ENCODE data around the gene GPX3. TPM values are rescaled to one million over a fixed set of nuclear protein-coding genes. Genes with fewer than 3 reads are reported as not detected.

The GPX3 gene
- total and polyA plus RNA-seq, 2 of the 13 experiments (the other 11 are each of a cell fraction or from before 2014, with no cell fraction given), result 33.8 to 1,892 TPM

- TF ChIP-seq ZNF574 (CRISPR knock-in tag; IDR thresholded peaks at IDR 0.05) (no peak), CREM (IDR thresholded peaks at IDR 0.05) (0 out of 2 replicates have a peak, but pooled peaks have one; percentile 16), CREM (CRISPR knock-in tag; IDR thresholded peaks at IDR 0.05) (no peak), HBP1 (CRISPR knock-in tag; IDR thresholded peaks at IDR 0.05; ENCODE audit: low read depth) (no peak), ZNF230 (CRISPR knock-in tag; IDR thresholded peaks at IDR 0.05) (0 out of 2 replicates have a peak, but pooled peaks have one; percentile 51), EHMT2 (IDR thresholded peaks at IDR 0.05; ENCODE audit: borderline replicate concordance, low read depth, low read length) (no peak), SNAPC4 (CRISPR knock-in tag; IDR thresholded peaks at IDR 0.05) (no peak), ZFP90 (CRISPR knock-in tag; IDR thresholded peaks at IDR 0.05; ENCODE audit: borderline replicate concordance) (no peak), LCORL (IDR thresholded peaks at IDR 0.05) (no peak), LCORL (CRISPR knock-in tag; IDR thresholded peaks at IDR 0.05) (no peak), TOE1 (CRISPR knock-in tag; IDR thresholded peaks at IDR 0.05) (no peak), ZNF746 (CRISPR knock-in tag; IDR thresholded peaks at IDR 0.05) (no peak), PRPF4 (IDR thresholded peaks at IDR 0.05; ENCODE audit: low read depth, low read length, poor library complexity, severe bottlenecking) (no peak), NCOA2 (CRISPR knock-in tag; IDR thresholded peaks at IDR 0.05) (peak; percentile 16; the same call in 1 of the 2 replicates)
- TF ChIP-seq, protein P1, sequence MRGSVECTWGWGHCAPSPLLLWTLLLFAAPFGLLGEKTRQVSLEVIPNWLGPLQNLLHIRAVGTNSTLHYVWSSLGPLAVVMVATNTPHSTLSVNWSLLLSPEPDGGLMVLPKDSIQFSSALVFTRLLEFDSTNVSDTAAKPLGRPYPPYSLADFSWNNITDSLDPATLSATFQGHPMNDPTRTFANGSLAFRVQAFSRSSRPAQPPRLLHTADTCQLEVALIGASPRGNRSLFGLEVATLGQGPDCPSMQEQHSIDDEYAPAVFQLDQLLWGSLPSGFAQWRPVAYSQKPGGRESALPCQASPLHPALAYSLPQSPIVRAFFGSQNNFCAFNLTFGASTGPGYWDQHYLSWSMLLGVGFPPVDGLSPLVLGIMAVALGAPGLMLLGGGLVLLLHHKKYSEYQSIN (CRISPR knock-in tag; IDR thresholded peaks at IDR 0.05; ENCODE audit: borderline replicate concordance), result no peak
- TF ChIP-seq, protein P2, sequence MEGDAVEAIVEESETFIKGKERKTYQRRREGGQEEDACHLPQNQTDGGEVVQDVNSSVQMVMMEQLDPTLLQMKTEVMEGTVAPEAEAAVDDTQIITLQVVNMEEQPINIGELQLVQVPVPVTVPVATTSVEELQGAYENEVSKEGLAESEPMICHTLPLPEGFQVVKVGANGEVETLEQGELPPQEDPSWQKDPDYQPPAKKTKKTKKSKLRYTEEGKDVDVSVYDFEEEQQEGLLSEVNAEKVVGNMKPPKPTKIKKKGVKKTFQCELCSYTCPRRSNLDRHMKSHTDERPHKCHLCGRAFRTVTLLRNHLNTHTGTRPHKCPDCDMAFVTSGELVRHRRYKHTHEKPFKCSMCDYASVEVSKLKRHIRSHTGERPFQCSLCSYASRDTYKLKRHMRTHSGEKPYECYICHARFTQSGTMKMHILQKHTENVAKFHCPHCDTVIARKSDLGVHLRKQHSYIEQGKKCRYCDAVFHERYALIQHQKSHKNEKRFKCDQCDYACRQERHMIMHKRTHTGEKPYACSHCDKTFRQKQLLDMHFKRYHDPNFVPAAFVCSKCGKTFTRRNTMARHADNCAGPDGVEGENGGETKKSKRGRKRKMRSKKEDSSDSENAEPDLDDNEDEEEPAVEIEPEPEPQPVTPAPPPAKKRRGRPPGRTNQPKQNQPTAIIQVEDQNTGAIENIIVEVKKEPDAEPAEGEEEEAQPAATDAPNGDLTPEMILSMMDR (CRISPR knock-in tag; IDR thresholded peaks at IDR 0.05), result no peak
Observed at GRCh38 chr5:151037561-151038411, 17.4 kb downstream of the GPX3 start (continued).
